GM13977 (cell line): Measurements from ENCODE around the gene GPATCH11.

Source experiments
- DNase-seq: peaks from one replicate; pipeline ENCODE4 v3.0.0; 2012; ENCODE audit warnings: low spot score
- in situ Hi-C: fragments of 300-500 bp; cut with MboI; formaldehyde crosslinking; loops from one replicate; pipeline ENCODE4 v1.12.0; 2022; ENCODE audit warnings: low sequenced_read_pairs, low pct_unique_long_range_greater_than_20kb, mixed read lengths, inconsistent platforms; ENCODE audit not compliant: unreplicated experiment
- TF ChIP-seq, protein P1 (sequence below): IDR thresholded peaks from 2 replicates; pipeline ENCODE4 v1.5.1; 2012; ENCODE audit warnings: mild to moderate bottlenecking, control low read depth; ENCODE audit not compliant: insufficient read depth; ENCODE audit errors: extremely low read depth, missing control alignments

GPATCH11 gene

DNA sequence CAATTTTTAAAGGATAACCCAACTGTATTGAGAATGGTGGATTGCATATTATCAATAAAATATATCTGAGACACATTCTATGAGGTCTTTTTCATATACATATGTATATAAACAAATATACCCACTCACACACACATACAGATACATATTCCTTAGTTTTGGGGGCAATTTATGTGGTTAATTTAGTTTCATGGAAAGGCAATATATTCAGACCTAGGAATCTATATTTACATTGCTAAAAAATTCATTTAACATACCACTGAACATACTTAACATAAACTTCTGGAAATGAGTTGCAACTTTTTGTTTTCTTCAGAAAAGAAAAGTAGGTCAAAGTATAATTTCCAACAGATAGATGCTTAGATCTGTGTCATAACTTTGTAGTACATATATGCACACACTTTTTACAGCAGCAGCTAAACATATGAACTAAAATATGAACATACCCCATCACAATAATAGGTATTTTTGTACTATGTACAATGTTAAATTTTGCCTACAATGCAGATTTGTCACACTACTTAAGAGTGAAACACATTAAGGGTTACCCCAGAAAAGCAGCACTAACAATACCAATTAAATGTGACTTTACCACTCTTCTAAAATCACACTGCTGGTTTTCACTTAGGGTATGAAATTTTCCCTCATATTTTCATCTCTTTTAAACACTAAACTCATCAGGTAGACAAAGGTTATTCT is 23.2 kb upstream of the GPATCH11 start:
- no peak for DNase-seq
- in situ Hi-C loops, result no loop called here
- TF ChIP-seq, protein P1, sequence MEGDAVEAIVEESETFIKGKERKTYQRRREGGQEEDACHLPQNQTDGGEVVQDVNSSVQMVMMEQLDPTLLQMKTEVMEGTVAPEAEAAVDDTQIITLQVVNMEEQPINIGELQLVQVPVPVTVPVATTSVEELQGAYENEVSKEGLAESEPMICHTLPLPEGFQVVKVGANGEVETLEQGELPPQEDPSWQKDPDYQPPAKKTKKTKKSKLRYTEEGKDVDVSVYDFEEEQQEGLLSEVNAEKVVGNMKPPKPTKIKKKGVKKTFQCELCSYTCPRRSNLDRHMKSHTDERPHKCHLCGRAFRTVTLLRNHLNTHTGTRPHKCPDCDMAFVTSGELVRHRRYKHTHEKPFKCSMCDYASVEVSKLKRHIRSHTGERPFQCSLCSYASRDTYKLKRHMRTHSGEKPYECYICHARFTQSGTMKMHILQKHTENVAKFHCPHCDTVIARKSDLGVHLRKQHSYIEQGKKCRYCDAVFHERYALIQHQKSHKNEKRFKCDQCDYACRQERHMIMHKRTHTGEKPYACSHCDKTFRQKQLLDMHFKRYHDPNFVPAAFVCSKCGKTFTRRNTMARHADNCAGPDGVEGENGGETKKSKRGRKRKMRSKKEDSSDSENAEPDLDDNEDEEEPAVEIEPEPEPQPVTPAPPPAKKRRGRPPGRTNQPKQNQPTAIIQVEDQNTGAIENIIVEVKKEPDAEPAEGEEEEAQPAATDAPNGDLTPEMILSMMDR, result no peak

DNA sequence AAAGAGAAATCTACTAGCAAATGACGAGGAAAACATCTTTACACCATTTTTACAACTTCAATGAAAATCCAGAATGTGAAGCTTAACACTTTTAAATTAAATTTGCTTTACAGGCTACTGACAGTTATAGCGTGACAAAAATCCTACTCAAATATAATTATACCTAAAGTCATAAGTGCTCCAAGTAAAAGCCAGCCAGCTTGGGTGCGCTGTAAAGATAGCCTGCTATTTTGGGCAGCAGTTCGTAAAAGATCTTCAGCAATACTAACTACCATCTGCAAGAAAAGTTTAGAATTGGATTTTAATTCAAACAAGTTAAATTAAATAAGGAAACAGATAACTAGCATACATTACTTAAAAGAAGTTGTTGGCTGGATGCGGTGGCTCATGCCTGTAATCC is 22.5 kb upstream of the GPATCH11 start:
- TF ChIP-seq, protein P1, result no peak
- in situ Hi-C loops, result no loop called here
- DNase-seq, result no peak

DNA sequence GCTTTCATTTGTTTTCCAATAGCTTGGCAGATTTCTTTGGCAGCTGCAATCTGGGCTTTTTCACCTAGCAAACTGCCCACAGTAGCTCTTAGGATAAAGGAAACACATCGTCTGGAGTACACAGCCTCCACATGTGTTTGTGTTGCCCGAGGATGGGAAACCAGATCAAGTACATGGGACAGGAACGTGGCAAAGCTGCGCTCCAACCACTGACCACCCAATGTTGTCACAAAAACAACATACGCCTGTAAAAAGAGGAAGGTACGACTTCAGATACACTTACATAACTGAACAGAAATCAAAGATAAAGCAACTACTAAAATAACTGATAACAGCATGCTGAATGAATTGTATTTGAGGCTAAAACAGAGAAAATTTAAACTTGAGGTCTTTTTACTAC is 15.6 kb upstream of the GPATCH11 start:
- no peak for DNase-seq
- in situ Hi-C loops, result no loop called here
- TF ChIP-seq, protein P1, result no peak

DNA sequence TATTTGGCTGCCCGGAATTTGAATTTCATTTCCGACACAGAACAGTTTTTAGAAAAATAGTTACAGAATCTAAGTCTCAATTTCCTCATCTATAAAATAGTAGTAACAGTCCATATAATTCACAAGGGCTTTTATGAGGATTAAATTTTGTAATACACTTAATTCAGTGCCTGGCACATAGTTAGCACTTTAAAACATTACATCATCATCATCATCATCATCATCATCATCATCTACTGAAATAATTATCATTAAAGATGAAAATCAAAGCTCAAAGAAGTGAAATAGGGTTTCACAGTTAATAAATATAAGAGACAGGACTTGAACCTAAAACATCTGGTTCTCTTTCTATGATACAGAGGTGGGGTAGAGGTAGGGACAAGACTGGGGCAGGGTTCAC is 13.4 kb upstream of the GPATCH11 start:
- TF ChIP-seq, protein P1, result no peak
- DNase-seq, result no peak
- in situ Hi-C loops, result no loop called here

DNA sequence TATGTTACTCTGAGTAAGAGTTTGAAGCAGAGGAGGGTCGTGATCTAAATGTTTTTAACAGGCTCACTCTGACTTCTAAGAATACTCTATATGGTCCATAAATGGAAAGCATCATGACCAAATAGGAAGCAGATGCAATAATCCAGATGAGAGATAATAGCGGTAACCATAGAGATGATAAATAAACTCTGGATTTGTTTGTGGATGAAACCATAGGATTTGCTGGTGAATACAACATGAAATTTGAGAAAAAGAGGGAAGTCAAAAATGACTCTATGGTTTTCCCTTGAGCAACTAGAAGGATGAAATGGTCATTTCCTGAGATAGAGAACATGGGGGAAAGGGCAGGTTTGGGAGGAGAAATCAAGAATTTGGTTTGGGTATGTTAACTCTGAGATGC is 4.1 kb upstream of the GPATCH11 start:
- DNase-seq, result no peak
- in situ Hi-C loops, result no loop called here
- TF ChIP-seq, protein P1, result no peak

DNA sequence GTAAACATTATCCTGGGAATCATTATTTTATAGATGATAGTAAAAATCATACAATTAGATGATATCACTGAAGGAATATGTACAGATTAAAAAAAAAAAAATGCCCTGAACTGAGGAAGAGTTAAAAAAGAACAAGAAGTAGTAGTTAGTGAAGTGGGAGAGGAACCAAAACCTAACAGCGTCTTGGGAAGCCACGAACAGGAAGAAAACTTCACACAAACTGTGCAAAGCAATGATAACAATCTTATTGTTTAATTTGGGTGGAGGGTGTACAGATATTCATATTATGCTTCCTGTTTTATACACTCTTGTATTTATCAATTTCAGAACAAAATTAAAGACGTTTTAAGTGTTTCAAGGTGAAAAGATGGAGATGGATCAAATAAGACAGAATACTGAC is 3.6 kb upstream of the GPATCH11 start:
- DNase-seq, result no peak
- TF ChIP-seq, protein P1, result no peak
- in situ Hi-C loops, result no loop called here
